Loucy (cell line): ENCODE data around the gene EPHA6.

Source experiments
- H2AFZ ChIP-seq: fragments of 200-600 bp; sonication (generic); 2 replicates; pipeline ENCODE4 v1.6.0; 2016; ENCODE audit warnings: antibody characterized with exemption, mild to moderate bottlenecking, low read length, moderate library complexity
- H3F3A ChIP-seq: fragments of 200-600 bp; 2 replicates; pipeline ENCODE4 v1.6.0; 2016; ENCODE audit warnings: antibody characterized with exemption, low read depth, mild to moderate bottlenecking
- H3K27me3 ChIP-seq: fragments of 200-600 bp; sonication (generic); 2 replicates; pipeline ENCODE4 v1.6.1; 2014; ENCODE audit warnings: low read length, mild to moderate bottlenecking; ENCODE audit not compliant: insufficient read depth, poor library complexity, severe bottlenecking
- H3K36me3 ChIP-seq: fragments of 200-600 bp; sonication (generic); 2 replicates; pipeline ENCODE4 v1.6.1; 2016; ENCODE audit warnings: low read length; ENCODE audit not compliant: insufficient read depth
- H3K4me1 ChIP-seq: fragments of 200-600 bp; sonication (generic); 2 replicates; pipeline ENCODE4 v1.5.1; 2014; ENCODE audit warnings: low read length, mild to moderate bottlenecking; ENCODE audit not compliant: insufficient read depth, poor library complexity, severe bottlenecking
- H3K4me2 ChIP-seq: fragments of 200-600 bp; sonication (generic); 2 replicates; pipeline ENCODE4 v1.6.0; 2014; ENCODE audit warnings: antibody characterized with exemption, low read length, low read depth, mild to moderate bottlenecking; ENCODE audit not compliant: poor library complexity, severe bottlenecking
- H3K4me3 ChIP-seq: fragments of 200-600 bp; sonication (generic); 2 replicates; pipeline ENCODE4 v1.5.1; 2014; ENCODE audit warnings: low read length, mild to moderate bottlenecking, mixed read lengths; ENCODE audit not compliant: poor library complexity, severe bottlenecking
- H3K79me2 ChIP-seq: fragments of 200-600 bp; sonication (generic); 2 replicates; pipeline ENCODE4 v1.6.1; 2014; ENCODE audit warnings: low read length; ENCODE audit not compliant: insufficient read depth
- H3K9ac ChIP-seq: fragments of 200-600 bp; sonication (generic); 2 replicates; pipeline ENCODE4 v1.6.0; 2014; ENCODE audit warnings: mild to moderate bottlenecking, low read depth, low read length, moderate library complexity; ENCODE audit not compliant: poor library complexity, severe bottlenecking
- H3K9me2 ChIP-seq: fragments of 200-600 bp; sonication (generic); replicated peaks from 2 replicates; pipeline ENCODE4 v1.6.1; 2016; ENCODE audit warnings: low read depth, low read length, mixed read lengths
- H3K9me3 ChIP-seq: fragments of 200-600 bp; sonication (generic); 2 replicates; pipeline ENCODE4 v1.6.1; 2014; ENCODE audit warnings: mild to moderate bottlenecking, antibody characterized with exemption, low read length, low read depth; ENCODE audit not compliant: insufficient read depth
- H4K20me1 ChIP-seq: fragments of 200-600 bp; sonication (generic); 2 replicates; pipeline ENCODE4 v1.6.0; 2014; ENCODE audit warnings: antibody characterized with exemption, low read length, mild to moderate bottlenecking; ENCODE audit not compliant: insufficient read depth, poor library complexity, severe bottlenecking
- CTCF ChIP-seq: fragments of 200-600 bp; sonication (generic); conservative IDR thresholded peaks from 2 replicates; pipeline ENCODE4 v1.5.1; 2014; ENCODE audit warnings: mild to moderate bottlenecking, antibody characterized with exemption, low read length
- EZH2phosphoT487 ChIP-seq: fragments of 200-600 bp; IDR thresholded peaks from 2 replicates; pipeline ENCODE4 v1.6.1; 2018; ENCODE audit warnings: antibody characterized with exemption, mild to moderate bottlenecking, moderate library complexity, borderline replicate concordance

EPHA6 gene

GRCh38 chr3:97197083-97197482 is 382.7 kb downstream of the EPHA6 start:
- Histone ChIP-seq H3K79me2 (no peaks in the 10 kb centered on the region), H3K4me2 (no peak overlapping the region)
- TF ChIP-seq EZH2phosphoT487 = no peak
- TF ChIP-seq CTCF = no peak

GRCh38 chr3:97197830-97198229 is 383.4 kb downstream of the EPHA6 start:
- H2AFZ ChIP-seq = no peak overlapping the region
- no peak overlapping the region for H3K9ac ChIP-seq
- no peaks in the 10 kb centered on the region for H3K36me3 ChIP-seq
- no peak for TF ChIP-seq CTCF
- no peak for TF ChIP-seq EZH2phosphoT487
- no peaks in the 10 kb centered on the region for H4K20me1 ChIP-seq
- H3K9me2 ChIP-seq = 0 out of 2 replicates have a peak, but pooled peaks cover 5% of the 10 kb centered on the region
- H3K79me2 ChIP-seq = no peaks in the 10 kb centered on the region
- no peaks in the 10 kb centered on the region for H3K9me3 ChIP-seq
- no peaks in the 10 kb centered on the region for H3K4me1 ChIP-seq
- H3K27me3 ChIP-seq = no peaks in the 10 kb centered on the region
- H3K4me2 ChIP-seq = no peak overlapping the region
- H3K4me3 ChIP-seq = no peak overlapping the region
- no peaks in the 10 kb centered on the region for H3F3A ChIP-seq

More at GRCh38 chr3:97197083-97197482, 382.7 kb downstream of the EPHA6 start:
- Histone ChIP-seq H3K4me3 (no peak overlapping the region), H2AFZ (no peak overlapping the region), H3K27me3 (no peaks in the 10 kb centered on the region), H3K9me3 (no peaks in the 10 kb centered on the region), H3F3A (no peaks in the 10 kb centered on the region), H3K9me2 (0 out of 2 replicates have a peak, but pooled peaks cover 5% of the 10 kb centered on the region), H3K9ac (no peak overlapping the region), H3K36me3 (no peaks in the 10 kb centered on the region), H3K4me1 (no peaks in the 10 kb centered on the region), H4K20me1 (no peaks in the 10 kb centered on the region)

- H3K4me3 ChIP-seq = no peak overlapping the region
- no peaks in the 10 kb centered on the region for H3K4me1 ChIP-seq
- no peaks in the 10 kb centered on the region for H3K9me3 ChIP-seq
- H3K27me3 ChIP-seq = no peaks in the 10 kb centered on the region
- H3K4me2 ChIP-seq = no peak overlapping the region
- no peak overlapping the region for H2AFZ ChIP-seq
- no peaks in the 10 kb centered on the region for H4K20me1 ChIP-seq
- H3K79me2 ChIP-seq = no peaks in the 10 kb centered on the region
- H3K9me2 ChIP-seq = 0 out of 2 replicates have a peak, but pooled peaks cover 5% of the 10 kb centered on the region
- H3F3A ChIP-seq = no peaks in the 10 kb centered on the region
- TF ChIP-seq CTCF = no peak
- no peak for TF ChIP-seq EZH2phosphoT487
- no peaks in the 10 kb centered on the region for H3K36me3 ChIP-seq
- no peak overlapping the region for H3K9ac ChIP-seq
Measured at GRCh38 chr3:97200387-97200786, 386.0 kb downstream of the EPHA6 start.
